HG03442 (cell line): ENCODE data around the gene ABHD3.
"Not testable (repeated sequence)": the region's sequence is repeated elsewhere in the genome, so short reads cannot be mapped to it uniquely, and the experiment has no call there.

Experiments
- ATAC-seq: cut with Tn5 transposase; IDR thresholded peaks from one replicate; pipeline ENCODE4 v1.9.1; 2021; ENCODE audit warnings: mild to moderate bottlenecking, moderate library complexity; ENCODE audit not compliant: unreplicated experiment

ABHD3 gene

GRCh38 chr18:21706386-21706865 lies 1.9 kb upstream of the ABHD3 start:
- ATAC-seq = no peak

- no peak for ATAC-seq
These were observed 1.2 kb downstream of the ABHD3 start for GRCh38 chr18:21703241-21703820.

DNA sequence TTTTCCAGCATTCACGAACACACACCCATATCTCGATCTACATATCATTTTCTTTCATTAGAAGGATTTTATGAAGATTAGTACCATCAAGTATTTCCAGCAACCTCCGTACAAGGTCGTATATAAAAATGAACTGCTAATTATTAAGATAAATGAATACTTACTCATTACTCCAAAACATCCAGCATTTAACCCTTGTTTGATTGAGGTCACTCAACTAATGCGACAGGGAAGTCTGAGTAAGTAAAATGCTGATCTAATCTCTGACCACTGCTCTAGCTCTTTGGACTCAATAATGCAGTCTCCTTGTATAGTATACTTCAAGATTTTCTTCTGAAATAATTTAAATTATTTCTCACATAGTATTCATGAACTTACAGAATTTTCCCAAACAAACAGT lies 2.0 kb downstream of the ABHD3 start:
- ATAC-seq = no peak

DNA sequence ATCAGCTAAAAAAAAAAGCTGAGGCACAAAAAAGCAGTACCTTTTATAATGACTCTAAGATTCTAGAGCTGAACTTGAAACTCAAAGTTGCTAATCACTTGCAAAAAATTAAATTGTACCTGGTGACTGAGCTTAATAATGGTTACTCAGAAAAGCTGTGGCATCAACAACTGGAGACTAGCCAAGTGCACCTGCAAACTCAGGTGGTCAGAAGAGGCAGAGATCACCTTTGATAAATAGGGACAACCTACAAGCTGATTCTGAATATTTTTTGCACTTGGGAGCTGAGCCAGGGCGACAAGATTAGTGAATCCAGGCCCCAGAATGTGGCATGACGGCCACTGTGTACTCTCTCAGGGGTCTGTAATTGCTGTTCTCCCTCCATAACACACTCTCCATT lies 3.0 kb downstream of the ABHD3 start:
- no peak for ATAC-seq

DNA sequence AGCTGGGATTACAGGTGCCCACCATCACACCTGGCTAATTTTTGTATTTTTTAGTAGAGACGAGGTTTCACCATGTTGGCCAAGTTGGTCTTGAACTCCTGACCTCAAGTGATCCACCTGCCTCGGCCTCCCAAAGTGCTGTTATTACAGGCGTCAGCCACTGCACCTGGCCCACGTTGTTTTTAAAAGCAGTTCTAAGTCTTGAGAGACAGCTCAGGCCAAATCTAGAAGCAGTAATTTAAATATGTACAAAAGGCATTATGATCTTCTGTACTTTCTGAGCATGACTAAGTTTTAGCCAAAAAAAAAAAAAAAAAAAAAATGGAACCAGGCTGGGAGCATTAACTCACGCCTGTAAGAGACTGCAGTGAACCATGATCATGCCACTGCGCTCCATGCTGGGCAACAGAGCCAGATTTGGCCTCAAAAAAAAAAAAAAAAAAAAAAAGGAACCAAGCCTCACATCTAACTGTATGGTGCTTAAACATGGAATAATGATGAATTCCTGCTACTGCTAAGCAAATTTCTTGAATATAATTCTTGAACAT lies 4.0 kb downstream of the ABHD3 start:
- no peak for ATAC-seq

DNA sequence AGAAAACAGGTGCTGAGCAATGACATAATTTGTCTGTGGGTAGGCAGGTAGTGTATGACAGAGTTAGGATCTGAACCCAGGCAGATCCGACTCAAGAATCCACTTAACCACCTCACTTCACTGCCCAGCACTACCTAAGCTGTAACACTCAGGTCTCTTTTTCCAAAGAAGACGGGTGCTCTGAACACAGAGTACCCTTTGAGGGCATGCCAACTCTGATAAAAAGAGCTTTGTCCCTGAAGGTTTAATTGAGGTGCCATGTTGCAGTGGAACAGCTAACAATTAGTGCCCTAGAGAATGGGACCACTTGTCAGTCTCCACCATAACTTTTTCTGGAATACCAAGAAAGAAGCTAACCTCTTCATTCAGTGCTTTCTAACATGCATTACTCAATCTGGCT lies 11.3 kb downstream of the ABHD3 start:
- no peak for ATAC-seq

GRCh38 chr18:21689736-21690135 lies 14.8 kb downstream of the ABHD3 start:
- ATAC-seq = no peak

DNA sequence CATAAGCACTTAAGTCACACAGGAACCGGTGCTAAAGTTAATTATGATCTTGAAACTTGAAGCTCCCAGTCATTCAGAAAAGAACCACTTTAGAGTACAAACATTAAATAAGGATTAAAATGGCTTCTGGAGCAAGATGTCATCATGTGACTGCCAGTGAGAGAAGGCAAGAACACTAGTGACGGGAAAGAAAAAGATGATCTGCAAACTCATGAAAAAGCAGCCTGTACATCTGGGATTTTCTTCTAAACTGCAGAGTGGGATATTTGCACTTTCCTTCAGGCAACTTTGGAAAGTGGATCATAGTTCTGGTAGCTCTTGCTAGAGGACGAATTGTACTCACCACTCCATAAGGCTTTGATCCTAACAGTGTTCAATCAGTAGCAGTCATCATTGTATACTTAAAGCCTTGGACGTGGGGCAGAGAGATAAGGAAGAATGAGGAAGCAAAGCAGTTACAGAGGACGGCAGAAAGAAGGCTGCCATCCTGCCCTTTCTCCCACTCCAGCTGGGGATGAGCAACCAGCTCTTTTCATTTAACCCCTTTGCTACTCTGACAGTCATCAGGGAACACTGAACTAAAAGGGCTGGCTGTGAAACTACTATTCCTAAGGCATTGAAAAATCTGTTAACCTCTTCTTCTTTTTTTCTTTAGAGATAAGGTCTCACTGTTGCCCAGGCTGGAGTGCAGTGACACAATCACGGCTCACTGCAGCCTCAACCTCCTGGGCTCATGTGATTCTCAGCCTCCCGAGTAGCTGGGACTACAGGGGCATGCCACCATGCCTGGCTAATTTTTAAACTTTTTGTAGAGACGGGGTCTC lies 18.1 kb downstream of the ABHD3 start:
- no peak for ATAC-seq

DNA sequence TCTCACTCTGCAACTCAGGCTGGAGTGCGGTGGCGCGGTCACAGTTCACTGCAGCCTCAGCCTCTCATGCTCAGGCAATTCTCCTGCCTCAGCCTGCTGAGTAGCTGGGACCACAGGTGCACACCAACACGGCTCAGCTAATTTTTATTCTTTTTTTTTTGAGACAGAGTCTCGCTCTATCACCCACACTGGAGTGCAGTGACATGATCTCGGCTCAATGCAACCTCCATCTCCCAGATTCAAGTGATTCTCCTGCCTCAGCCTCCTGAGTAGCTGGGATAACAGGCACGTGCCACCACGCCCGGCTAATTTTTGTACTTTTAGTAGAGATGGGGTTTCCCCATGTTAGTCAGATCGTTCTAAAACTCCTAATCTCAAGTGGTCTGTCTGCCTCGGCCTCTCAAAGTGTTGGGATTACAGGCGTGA lies 19.0 kb downstream of the ABHD3 start:
- peak; percentile 72 for ATAC-seq

GRCh38 chr18:21684731-21685130 lies 19.8 kb downstream of the ABHD3 start:
- peak; percentile 48 for ATAC-seq

- peak; percentile 41 for ATAC-seq
These were observed 22.1 kb downstream of the ABHD3 start for GRCh38 chr18:21682371-21683051.

GRCh38 chr18:21680161-21680560 lies 24.4 kb downstream of the ABHD3 start:
- no peak for ATAC-seq

GRCh38 chr18:21678859-21679258 lies 25.7 kb downstream of the ABHD3 start:
- ATAC-seq = no peak

DNA sequence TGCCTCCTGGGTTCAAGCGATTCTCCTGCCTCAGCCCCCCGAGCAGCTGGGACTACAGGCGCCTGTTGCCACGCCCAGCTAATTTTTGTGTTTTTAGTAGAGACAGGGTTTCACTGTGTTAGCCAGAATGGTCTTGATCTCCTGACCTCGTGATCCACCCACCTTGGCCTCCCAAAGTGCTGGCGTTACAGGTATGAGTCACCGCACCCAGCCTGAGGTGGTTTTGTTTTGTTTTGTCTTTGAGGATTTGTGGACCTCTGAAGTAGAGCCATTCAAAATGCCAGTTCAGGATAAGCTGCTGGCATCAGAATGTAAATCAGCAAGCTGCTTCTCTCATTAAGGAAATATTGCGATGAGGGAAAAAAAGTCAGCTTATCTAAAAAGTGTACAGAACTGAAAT lies 29.2 kb downstream of the ABHD3 start:
- not testable (repeated sequence) for ATAC-seq

DNA sequence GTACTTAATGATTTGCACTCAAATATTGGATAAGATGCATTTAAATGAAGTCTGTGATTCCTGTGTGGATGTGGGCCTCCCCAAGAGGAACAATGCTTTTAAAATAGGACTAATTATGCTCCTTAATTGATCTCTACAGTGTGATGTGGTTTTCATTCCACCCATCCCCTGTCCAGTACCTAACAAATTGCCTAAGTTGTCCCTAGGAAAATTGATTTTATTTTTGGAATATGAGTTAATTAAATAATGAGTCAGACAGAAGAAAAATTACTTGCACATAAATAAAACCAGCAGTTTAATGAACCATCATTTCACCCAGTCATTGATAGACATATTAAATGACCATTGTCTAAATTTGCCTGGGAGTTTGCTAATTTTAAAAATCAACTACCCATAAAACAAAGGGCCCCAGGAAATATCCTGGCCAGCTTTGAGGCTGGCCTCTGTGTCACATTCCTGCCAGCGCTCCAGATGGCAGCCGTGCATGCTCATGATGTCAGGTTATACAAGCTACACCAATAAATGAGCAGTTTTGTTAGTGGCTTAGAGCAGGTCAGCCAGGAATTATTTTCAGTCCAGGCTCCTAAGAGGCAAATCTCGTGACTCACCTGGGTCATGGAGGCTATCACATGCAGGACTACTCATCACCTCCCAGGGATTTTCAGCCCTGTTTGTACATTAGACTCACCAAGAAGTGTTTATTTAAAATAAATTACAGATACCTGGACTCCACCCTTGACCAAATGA lies 31.9 kb downstream of the ABHD3 start:
- no peak for ATAC-seq

DNA sequence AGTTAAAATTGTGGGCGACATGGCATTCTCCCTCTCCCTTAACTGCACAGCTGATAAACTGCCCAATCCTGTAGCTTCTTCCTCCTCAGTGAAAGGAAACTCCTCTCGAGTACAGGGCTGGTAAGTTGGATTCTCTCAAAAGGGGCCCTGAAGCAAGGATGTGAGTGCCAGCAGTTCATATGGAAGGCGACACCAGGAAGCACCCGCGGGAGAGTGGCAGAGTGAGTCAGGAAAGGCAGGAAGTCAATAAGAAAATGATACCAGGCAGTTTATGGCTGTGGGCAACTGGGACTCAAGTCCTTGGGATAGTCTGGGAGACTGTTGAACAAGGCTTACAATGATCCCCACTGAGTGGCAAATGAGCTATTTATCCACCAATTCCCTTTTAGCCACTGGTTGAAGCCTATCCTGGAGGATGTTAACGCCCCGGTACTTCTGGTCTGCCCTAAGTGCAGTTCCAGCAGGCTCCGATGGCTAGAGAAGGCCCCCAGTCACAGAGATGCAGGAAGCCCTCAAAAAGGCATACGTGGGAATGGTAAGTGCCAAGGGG lies 34.8 kb downstream of the ABHD3 start:
- ATAC-seq = no peak

- ATAC-seq = no peak
These were observed 40.5 kb downstream of the ABHD3 start for GRCh38 chr18:21664069-21664468.

DNA sequence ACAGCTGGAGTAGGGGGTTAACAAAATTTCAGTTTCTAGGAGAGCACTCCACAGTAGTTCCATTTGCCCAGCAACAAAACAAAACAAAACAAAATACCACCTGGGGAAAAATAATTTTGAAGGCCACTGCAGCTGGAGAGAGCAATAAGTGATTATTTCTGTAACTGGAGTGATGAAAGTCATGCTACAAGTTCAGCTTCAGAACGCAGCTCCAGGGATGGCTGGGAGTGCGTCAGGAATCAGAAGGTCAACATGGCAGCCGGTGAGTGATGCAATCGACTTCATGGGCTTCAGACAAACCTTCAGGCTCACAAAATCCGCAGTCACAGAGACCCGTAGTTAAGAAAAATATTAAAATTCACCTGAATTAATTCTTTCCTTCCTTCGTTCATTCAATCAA lies 41.0 kb downstream of the ABHD3 start:
- no peak for ATAC-seq

- no peak for ATAC-seq
These were observed 42.0 kb downstream of the ABHD3 start for GRCh38 chr18:21662581-21662980.

DNA sequence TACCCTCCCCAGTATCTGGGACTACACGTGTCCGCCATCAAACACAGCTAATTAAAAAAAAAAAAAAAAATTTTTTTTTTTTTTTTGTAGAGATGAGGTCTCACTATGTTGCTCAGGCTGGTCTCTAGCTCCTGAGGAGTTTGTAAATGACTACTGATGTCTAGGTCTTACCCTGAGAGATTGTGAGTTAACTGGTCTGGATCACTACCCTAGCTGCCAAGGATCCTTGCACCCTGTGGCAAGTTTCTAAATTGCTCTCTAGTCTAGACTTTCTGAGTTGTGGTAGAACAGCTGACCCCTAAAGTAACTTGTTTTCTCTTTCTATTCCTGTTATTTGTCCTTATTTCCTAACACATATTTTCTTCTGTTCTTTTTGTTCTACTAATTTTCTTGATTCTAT lies 44.5 kb downstream of the ABHD3 start:
- peak; percentile 50 for ATAC-seq

- no peak for ATAC-seq
These were observed 48.2 kb downstream of the ABHD3 start for GRCh38 chr18:21656402-21656801.
